PFSK-1 (cell line): ENCODE data around the gene THUMPD2.

Experiments used
- FOXP2 ChIP-seq: optimal IDR thresholded peaks from 2 replicates; pipeline ENCODE3; 2011; ENCODE audit warnings: borderline replicate concordance, control low read depth, inconsistent platforms; ENCODE audit not compliant: insufficient read depth; ENCODE audit errors: extremely low read length, extremely low read depth
- POLR2AphosphoS5 ChIP-seq: IDR thresholded peaks from 2 replicates; pipeline ENCODE4 v1.6.1; 2012; ENCODE audit warnings: low read depth, mild to moderate bottlenecking, control low read depth, low read length, moderate library complexity
- REST ChIP-seq, 2 experiments: IDR thresholded peaks; 2 replicates each; pipeline versions ENCODE4 v1.6.1 to v1.8.0; 2011 to 2012; ENCODE audit warnings: low read depth in 2 of 2, low read length in 2 of 2, control low read depth in 1 of 2, inconsistent platforms in 1 of 2, mild to moderate bottlenecking in 1 of 2, moderate library complexity in 1 of 2; ENCODE audit not compliant: insufficient read depth in 1 of 2
- SIN3A ChIP-seq: IDR thresholded peaks from 2 replicates; pipeline ENCODE4 v1.6.1; 2012; ENCODE audit warnings: mild to moderate bottlenecking, low read length, moderate library complexity, borderline replicate concordance; ENCODE audit not compliant: insufficient read depth
- TAF1 ChIP-seq: IDR thresholded peaks from 2 replicates; pipeline ENCODE4 v1.6.1; 2012; ENCODE audit warnings: low read length, control low read depth, borderline replicate concordance; ENCODE audit not compliant: insufficient read depth

THUMPD2 gene

GRCh38 chr2:39762448-39762847 is 16.6 kb downstream of the THUMPD2 start:
- TF ChIP-seq SIN3A, result no peak
- no peak for TF ChIP-seq FOXP2
- no peak for TF ChIP-seq POLR2AphosphoS5
- TF ChIP-seq TAF1, result no peak
- TF ChIP-seq REST (IDR thresholded peaks at IDR 0.05; ENCODE audit: insufficient read depth in 1 of 2, low read depth in 2 of 2, low read length in 2 of 2), result no peak

GRCh38 chr2:39757156-39757555 is 21.9 kb downstream of the THUMPD2 start:
- TF ChIP-seq POLR2AphosphoS5, result no peak

DNA sequence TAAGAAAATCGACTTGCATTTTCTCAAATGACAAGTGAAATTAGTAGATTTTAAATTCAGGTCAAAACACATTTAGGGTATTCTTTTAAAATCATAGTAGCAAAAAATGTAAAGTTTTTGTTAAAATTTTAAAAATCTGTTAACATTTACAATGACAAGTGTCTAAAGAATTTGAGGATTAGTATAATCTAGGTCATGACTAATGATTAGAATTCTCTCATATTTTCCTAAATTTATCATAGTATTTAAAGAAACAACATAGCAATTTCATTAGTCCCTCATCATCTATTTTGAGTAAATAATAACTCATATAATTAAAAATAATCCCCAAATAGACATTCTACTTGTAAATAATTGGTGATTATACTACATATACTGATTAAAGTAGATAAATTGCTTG is 23.6 kb downstream of the THUMPD2 start:
- TF ChIP-seq FOXP2 (no peak), REST (IDR thresholded peaks at IDR 0.05; ENCODE audit: insufficient read depth in 1 of 2, low read depth in 2 of 2, low read length in 2 of 2) (no peak), TAF1 (no peak), POLR2AphosphoS5 (no peak), SIN3A (no peak)

DNA sequence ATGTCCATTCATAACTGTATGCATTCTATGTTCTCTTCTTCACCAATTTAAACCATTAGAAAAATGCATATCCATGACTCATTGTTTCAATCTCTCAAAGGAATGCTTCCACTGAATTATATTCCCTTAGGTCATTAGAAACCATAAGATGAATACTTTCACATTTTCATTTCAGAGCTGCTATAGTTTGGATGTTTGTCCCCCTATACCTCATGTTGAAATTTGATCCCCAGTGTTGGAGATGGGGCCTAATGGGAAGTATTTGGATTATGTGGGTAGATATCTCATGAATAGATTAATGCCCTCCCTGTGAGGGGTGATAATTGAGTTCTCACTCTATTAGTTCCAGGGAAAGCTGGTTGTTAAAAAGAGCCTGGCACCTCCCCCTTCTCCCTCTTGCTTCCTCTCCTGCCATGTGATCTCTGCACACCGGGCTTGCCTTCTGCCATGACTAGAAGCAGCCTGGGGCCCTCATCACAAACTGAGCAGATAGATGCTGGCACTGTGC is 35.7 kb downstream of the THUMPD2 start:
- TF ChIP-seq REST (IDR thresholded peaks at IDR 0.05; ENCODE audit: insufficient read depth in 1 of 2, low read depth in 2 of 2, low read length in 2 of 2) (no peak), FOXP2 (no peak), POLR2AphosphoS5 (no peak), TAF1 (no peak)

DNA sequence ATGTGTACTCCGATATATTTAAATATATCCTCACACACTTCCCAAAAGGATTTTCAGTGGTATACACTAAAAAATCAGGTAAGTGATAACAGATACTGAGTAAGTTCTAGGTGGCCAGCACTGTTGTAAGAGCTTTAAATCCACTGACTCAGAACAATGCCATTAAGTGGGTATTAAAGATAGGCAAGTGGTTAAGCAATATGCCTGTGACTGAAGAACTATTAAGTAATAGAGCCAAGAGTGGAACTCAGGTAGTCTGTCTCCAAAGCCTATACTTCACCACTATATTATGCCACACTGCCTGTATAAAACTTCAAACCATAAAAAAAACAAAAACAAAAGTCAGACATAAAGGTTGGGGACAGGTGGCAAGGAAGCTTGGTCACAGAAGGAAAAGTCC is 37.2 kb downstream of the THUMPD2 start:
- TF ChIP-seq POLR2AphosphoS5, result no peak
- no peak for TF ChIP-seq SIN3A
- TF ChIP-seq TAF1, result no peak
- TF ChIP-seq REST (IDR thresholded peaks at IDR 0.05; ENCODE audit: insufficient read depth in 1 of 2, low read depth in 2 of 2, low read length in 2 of 2), result no peak
- no peak for TF ChIP-seq FOXP2

DNA sequence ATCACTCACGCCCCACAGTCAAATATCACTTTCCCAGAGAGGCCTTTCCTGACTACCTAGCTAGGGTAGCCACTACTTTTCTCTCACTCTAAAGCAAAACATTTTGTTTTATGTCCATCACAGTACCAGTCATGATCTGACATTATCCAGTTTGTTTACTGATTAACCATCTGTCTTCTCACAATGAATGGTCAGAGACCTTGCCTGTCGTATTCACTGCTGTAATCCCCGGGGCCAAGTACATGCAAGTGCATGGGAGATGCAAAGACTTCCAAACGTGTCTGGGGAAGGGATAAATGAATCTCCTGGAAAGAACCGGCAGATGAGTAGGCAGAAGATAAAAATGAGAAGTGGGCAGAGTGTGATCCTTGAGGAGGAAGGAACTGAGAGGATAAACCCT is 39.7 kb downstream of the THUMPD2 start:
- TF ChIP-seq REST (IDR thresholded peaks at IDR 0.05; ENCODE audit: insufficient read depth in 1 of 2, low read depth in 2 of 2, low read length in 2 of 2) (no peak), FOXP2 (no peak), POLR2AphosphoS5 (no peak), TAF1 (no peak), SIN3A (no peak)
